Measurements from ENCODE around the gene CRTC2. TPM values are rescaled to one million over a fixed set of nuclear protein-coding genes. Genes with fewer than 3 reads are reported as not detected.
"Not testable (repeated sequence)": the region's sequence is repeated elsewhere in the genome, so short reads cannot be mapped to it uniquely, and the experiment has no call there.

The CRTC2 gene
- total and polyA plus RNA-seq, 5 donors from 2014 or later = 13.6 to 145 (median 27.1) TPM

- Mint-ChIP-seq H3K27me3 (no peaks in the 10 kb centered on the region), H3K4me1 (peaks cover 10 to 59% (median 24%) of the 10 kb centered on the region in 4 donors), H3K27ac (peak overlapping the region in 2 of 3 donors; percentile 42 to 68), H3K9me3 (no peaks in the 10 kb centered on the region), H3K36me3 (peaks cover 11% of the 10 kb centered on the region), H3K4me3 (peak overlapping the region in 1 of 4 donors; percentile 89)
- H3K4me3 ChIP-seq (ENCODE audit: low read depth, low read length) = no peak overlapping the region
- peaks cover 20% of the 10 kb centered on the region for H3K36me3 ChIP-seq (ENCODE audit: control insufficient read depth, insufficient read depth, low read length)
- ATAC-seq (ENCODE audit: low read depth in 2 of 2) (no peak), DNase-seq (no peak)
- no peak overlapping the region for H3K27ac ChIP-seq (ENCODE audit: insufficient read depth, low read length, poor library complexity, severe bottlenecking)
- no peaks in the 10 kb centered on the region for H3K9me3 ChIP-seq (ENCODE audit: control insufficient read depth in 2 of 2, low read length in 2 of 2)
- H3K27me3 ChIP-seq (ENCODE audit: control insufficient read depth, insufficient read depth, low read length) = no peaks in the 10 kb centered on the region
- peaks cover 4% of the 10 kb centered on the region for H3K4me1 ChIP-seq (ENCODE audit: control insufficient read depth, insufficient read depth, low read length, poor library complexity, severe bottlenecking)
Measured at GRCh38 chr1:153906396-153906795, 52.0 kb downstream of the CRTC2 start.

DNA sequence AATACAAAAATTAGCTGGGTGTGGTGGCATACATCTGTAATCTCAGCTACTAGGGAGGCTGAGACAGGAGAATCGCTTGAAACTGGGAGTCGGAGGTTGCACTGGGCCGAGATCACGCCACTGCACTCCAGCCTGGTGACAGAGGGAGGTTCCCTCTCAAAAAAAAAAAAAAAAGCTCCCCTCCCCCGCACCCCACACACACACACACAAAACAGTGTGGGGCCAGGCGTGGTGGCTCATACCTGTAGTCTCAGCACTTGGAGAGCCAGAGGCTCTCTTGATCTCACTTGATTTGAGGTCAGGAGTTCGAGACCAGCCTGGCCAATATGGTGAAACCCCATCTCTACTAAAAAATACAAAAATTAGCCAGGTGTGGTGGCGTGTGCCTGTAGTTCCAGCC is 52.5 kb downstream of the CRTC2 start:
- not testable (repeated sequence) for ATAC-seq (ENCODE audit: low read depth in 2 of 2)

DNA sequence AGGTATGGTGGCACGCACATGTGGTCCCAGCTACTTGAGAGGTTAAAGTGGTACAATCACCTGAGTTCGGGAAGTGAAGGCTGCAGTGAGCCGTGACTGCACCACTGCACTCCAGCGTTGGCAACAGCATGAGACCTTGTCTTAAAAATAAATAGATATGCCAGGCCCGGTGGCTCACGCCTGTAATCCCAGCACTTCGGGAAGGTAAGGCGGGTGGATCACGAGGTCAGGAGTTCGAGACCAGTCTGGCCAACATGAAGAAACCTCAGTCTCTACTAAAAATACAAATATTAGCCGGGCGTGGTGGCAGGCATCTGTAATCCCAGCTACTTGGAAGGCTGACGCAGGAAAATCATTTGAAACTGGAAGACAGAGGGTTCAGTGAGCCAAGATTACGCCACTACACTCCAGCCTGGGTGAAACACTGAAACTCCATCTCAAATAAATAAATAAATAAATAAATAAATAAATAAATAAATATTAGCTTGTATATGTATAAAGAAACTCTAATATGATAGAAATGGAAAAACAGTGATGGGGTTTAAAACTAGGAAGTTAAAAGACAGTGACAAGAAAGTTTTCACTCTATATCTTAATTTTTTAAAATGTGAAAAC is 54.5 kb downstream of the CRTC2 start:
- no peak for DNase-seq
- Histone ChIP-seq H3K27me3 (ENCODE audit: control insufficient read depth, insufficient read depth, low read length) (no peaks in the 10 kb centered on the region), H3K36me3 (ENCODE audit: control insufficient read depth, insufficient read depth, low read length) (peaks cover 26% of the 10 kb centered on the region), H3K9me3 (ENCODE audit: control insufficient read depth in 2 of 2, low read length in 2 of 2) (no peaks in the 10 kb centered on the region), H3K4me3 (ENCODE audit: low read depth, low read length) (no peak overlapping the region), H3K4me1 (ENCODE audit: control insufficient read depth, insufficient read depth, low read length, poor library complexity, severe bottlenecking) (peaks cover 4% of the 10 kb centered on the region), H3K27ac (ENCODE audit: insufficient read depth, low read length, poor library complexity, severe bottlenecking) (no peak overlapping the region)
- no peak for ATAC-seq (ENCODE audit: low read depth in 2 of 2)
- no peak overlapping the region for H3K4me3 Mint-ChIP-seq
- H3K27me3 Mint-ChIP-seq = no peaks in the 10 kb centered on the region
- H3K27ac Mint-ChIP-seq = no peak overlapping the region
- H3K4me1 Mint-ChIP-seq = peaks cover 11 to 65% (median 21%) of the 10 kb centered on the region in 4 donors
- H3K36me3 Mint-ChIP-seq = peaks cover 10% of the 10 kb centered on the region
- no peaks in the 10 kb centered on the region for H3K9me3 Mint-ChIP-seq

More for the DNA sequence above, 52.5 kb downstream of the CRTC2 start:
- not testable (repeated sequence) for H3K27me3 ChIP-seq (ENCODE audit: control insufficient read depth, insufficient read depth, low read length); H3K9me3 Mint-ChIP-seq; H3K4me3 Mint-ChIP-seq; H3K4me1 ChIP-seq (ENCODE audit: control insufficient read depth, insufficient read depth, low read length, poor library complexity, severe bottlenecking); DNase-seq; H3K27ac ChIP-seq (ENCODE audit: insufficient read depth, low read length, poor library complexity, severe bottlenecking); H3K9me3 ChIP-seq (ENCODE audit: control insufficient read depth in 2 of 2, low read length in 2 of 2); H3K27me3 Mint-ChIP-seq; H3K36me3 Mint-ChIP-seq; H3K4me3 ChIP-seq (ENCODE audit: low read depth, low read length)
- Mint-ChIP-seq H3K27ac (peak overlapping the region in 2 of 3 donors; percentile 42 to 68), H3K4me1 (peaks cover 6 to 57% (median 19%) of the 10 kb centered on the region in 4 donors)
- peaks cover 20% of the 10 kb centered on the region for H3K36me3 ChIP-seq (ENCODE audit: control insufficient read depth, insufficient read depth, low read length)

GRCh38 chr1:153899509-153899908 is 58.9 kb downstream of the CRTC2 start:
- Histone ChIP-seq H3K4me1 (ENCODE audit: control insufficient read depth, insufficient read depth, low read length, poor library complexity, severe bottlenecking) (no peaks in the 10 kb centered on the region), H3K27ac (ENCODE audit: insufficient read depth, low read length, poor library complexity, severe bottlenecking) (no peak overlapping the region), H3K36me3 (ENCODE audit: control insufficient read depth, insufficient read depth, low read length) (peaks cover 31% of the 10 kb centered on the region), H3K4me3 (ENCODE audit: low read depth, low read length) (no peak overlapping the region), H3K9me3 (ENCODE audit: control insufficient read depth in 2 of 2, low read length in 2 of 2) (no peaks in the 10 kb centered on the region), H3K27me3 (ENCODE audit: control insufficient read depth, insufficient read depth, low read length) (no peaks in the 10 kb centered on the region)
- Mint-ChIP-seq H3K27me3 (no peaks in the 10 kb centered on the region), H3K27ac (peak overlapping the region in 1 of 3 donors; percentile 58), H3K36me3 (peaks cover 14% of the 10 kb centered on the region), H3K9me3 (no peaks in the 10 kb centered on the region), H3K4me3 (no peak overlapping the region), H3K4me1 (peaks cover 14 to 52% (median 17%) of the 10 kb centered on the region in 4 donors)
- DNase-seq (no peak), ATAC-seq (ENCODE audit: low read depth in 2 of 2) (no peak)

Other genes starting within 250 kb of the CRTC2 start
- gene INTS3, start 230.6 kb downstream of the CRTC2 start, total RNA-seq = 39.5 TPM
- gene INTS3, start 230.6 kb downstream of the CRTC2 start, polyA plus RNA-seq = 1 to 10 TPM; 6.9 to 9.4 (median 8.1) TPM
- 8.3 TPM for gene SLC27A3, start 183.2 kb downstream of the CRTC2 start, total RNA-seq
- gene SLC27A3, start 183.2 kb downstream of the CRTC2 start, polyA plus RNA-seq = 1 to 10 TPM; 5.4 to 8.3 (median 5.9) TPM
- 81.5 TPM for gene GATAD2B, start 35.6 kb downstream of the CRTC2 start, total RNA-seq
- gene GATAD2B, start 35.6 kb downstream of the CRTC2 start, polyA plus RNA-seq = 1 to 10 TPM; 2.9 to 4.5 (median 3.3) TPM
- 133 TPM for gene DENND4B, start 11.9 kb downstream of the CRTC2 start, total RNA-seq
- gene DENND4B, start 11.9 kb downstream of the CRTC2 start, polyA plus RNA-seq = 10 to 100 TPM; 11.2 to 21.2 (median 13.6) TPM
- 15.8 TPM for gene SLC39A1, start 4.9 kb upstream of the CRTC2 start, total RNA-seq
- gene SLC39A1, start 4.9 kb upstream of the CRTC2 start, polyA plus RNA-seq = 10 to 100 TPM; 30.4 to 42.1 (median 35.8) TPM
- gene CREB3L4, start 9.3 kb upstream of the CRTC2 start, total RNA-seq = 2.5 TPM
- gene CREB3L4, start 9.3 kb upstream of the CRTC2 start, polyA plus RNA-seq = 1 to 10 TPM in 3 of 4 donors, under 1 TPM in 1; 0.90 to 5.4 (median 3.3) TPM
- 93.8 TPM for gene JTB, start 19.1 kb upstream of the CRTC2 start, total RNA-seq
- 100 to 1,000 TPM; 334 to 378 (median 356) TPM for gene JTB, start 19.1 kb upstream of the CRTC2 start, polyA plus RNA-seq
- 0.57 TPM for gene RAB13, start 27.7 kb upstream of the CRTC2 start, total RNA-seq
- gene RAB13, start 27.7 kb upstream of the CRTC2 start, polyA plus RNA-seq = not detected
- gene RPS27, start 32.1 kb upstream of the CRTC2 start, total RNA-seq = 4,265 TPM
- gene RPS27, start 32.1 kb upstream of the CRTC2 start, polyA plus RNA-seq = over 10,000 TPM; 16,500 to 24,850 (median 17,978) TPM
- gene NUP210L, start 196.5 kb upstream of the CRTC2 start, total RNA-seq = 0.10 TPM
- gene NUP210L, start 196.5 kb upstream of the CRTC2 start, polyA plus RNA-seq = under 1 TPM in 2 of 4 donors, not detected in 2; 0.02 to 0.17 TPM
- gene TPM3, start 233.5 kb upstream of the CRTC2 start, total RNA-seq = 412 TPM
- 1,000 to 10,000 TPM in 1 of 4 donors, 100 to 1,000 TPM in 3; 780 to 1,027 (median 844) TPM for gene TPM3, start 233.5 kb upstream of the CRTC2 start, polyA plus RNA-seq
- gene CFAP141, start 247.7 kb upstream of the CRTC2 start, total RNA-seq = not detected
- not detected for gene CFAP141, start 247.7 kb upstream of the CRTC2 start, polyA plus RNA-seq